Ishikawa (cell line): ENCODE results near the gene PRTG.

Source experiments
- CEBPB ChIP-seq: IDR thresholded peaks from 2 replicates; pipeline ENCODE4 v1.6.1; 2012
- CREB1 ChIP-seq: IDR thresholded peaks from 2 replicates; pipeline ENCODE4 v1.6.1; 2012; ENCODE audit warnings: low read depth
- EGR1 ChIP-seq: IDR thresholded peaks from 2 replicates; pipeline ENCODE4 v1.6.1; 2012
- EP300 ChIP-seq: IDR thresholded peaks from 2 replicates; pipeline ENCODE4 v1.6.1; 2012; ENCODE audit warnings: borderline replicate concordance
- FOXM1 ChIP-seq: IDR thresholded peaks from 2 replicates; pipeline ENCODE4 v1.6.1; 2012; ENCODE audit warnings: low read depth, borderline replicate concordance
- MAX ChIP-seq: IDR thresholded peaks from 2 replicates; pipeline ENCODE4 v1.6.1; 2012
- NFIC ChIP-seq: IDR thresholded peaks from 2 replicates; pipeline ENCODE4 v1.6.1; 2012
- RAD21 ChIP-seq: IDR thresholded peaks from 2 replicates; pipeline ENCODE4 v1.6.1; 2012; ENCODE audit warnings: low read depth
- TAF1 ChIP-seq: IDR thresholded peaks from 2 replicates; pipeline ENCODE4 v1.6.1; 2012; ENCODE audit warnings: low read depth, mild to moderate bottlenecking
- TCF12 ChIP-seq: IDR thresholded peaks from 2 replicates; pipeline ENCODE4 v1.6.1; 2012; ENCODE audit warnings: low read depth
- TEAD4 ChIP-seq: IDR thresholded peaks from 2 replicates; pipeline ENCODE4 v1.6.1; 2012
- USF1 ChIP-seq: IDR thresholded peaks from 2 replicates; pipeline ENCODE4 v1.6.1; 2012
- YY1 ChIP-seq: IDR thresholded peaks from 2 replicates; pipeline ENCODE4 v1.6.1; 2012; ENCODE audit warnings: low read depth
- ZBTB7A ChIP-seq: IDR thresholded peaks from 2 replicates; pipeline ENCODE4 v1.6.1; 2012; ENCODE audit warnings: low read depth
- TF ChIP-seq, protein P1 (sequence below): IDR thresholded peaks from 2 replicates; pipeline ENCODE4 v1.6.1; 2012; ENCODE audit warnings: low read depth, mild to moderate bottlenecking

Gene PRTG

DNA sequence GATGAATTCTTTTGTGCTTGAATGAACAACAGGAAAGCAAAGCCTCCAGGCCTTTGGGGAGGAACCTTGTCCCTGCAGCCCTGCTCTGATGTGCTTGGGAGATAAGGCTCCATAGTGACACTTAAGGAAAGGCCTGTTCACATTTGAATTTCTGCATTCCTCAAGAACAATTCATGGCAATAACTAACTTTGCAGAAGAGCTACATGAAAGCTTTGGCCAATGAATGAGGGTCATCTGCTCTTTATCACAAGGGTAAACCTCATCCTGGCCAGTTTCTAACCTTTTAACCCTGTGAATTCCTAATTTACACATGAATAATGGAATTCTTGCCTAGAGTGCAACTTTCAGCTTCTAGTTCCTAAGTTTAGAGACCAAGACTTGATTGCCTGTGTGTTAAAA is 5.6 kb downstream of the PRTG start:
- TF ChIP-seq MAX, result no peak
- no peak for TF ChIP-seq TCF12
- TF ChIP-seq EGR1, result no peak
- no peak for TF ChIP-seq NFIC
- TF ChIP-seq EP300, result no peak
- TF ChIP-seq CREB1, result no peak
- TF ChIP-seq TEAD4, result no peak
- no peak for TF ChIP-seq ZBTB7A
- TF ChIP-seq FOXM1, result no peak
- no peak for TF ChIP-seq USF1

GRCh38 chr15:55736756-55737155 is 6.2 kb downstream of the PRTG start:
- TF ChIP-seq EGR1, result no peak
- TF ChIP-seq TAF1, result no peak
- TF ChIP-seq CREB1, result no peak
- no peak for TF ChIP-seq USF1
- no peak for TF ChIP-seq FOXM1
- TF ChIP-seq MAX, result no peak
- no peak for TF ChIP-seq EP300
- TF ChIP-seq CEBPB, result no peak
- TF ChIP-seq TEAD4, result no peak
- TF ChIP-seq TCF12, result no peak
- no peak for TF ChIP-seq YY1
- no peak for TF ChIP-seq ZBTB7A
- TF ChIP-seq, protein P1, sequence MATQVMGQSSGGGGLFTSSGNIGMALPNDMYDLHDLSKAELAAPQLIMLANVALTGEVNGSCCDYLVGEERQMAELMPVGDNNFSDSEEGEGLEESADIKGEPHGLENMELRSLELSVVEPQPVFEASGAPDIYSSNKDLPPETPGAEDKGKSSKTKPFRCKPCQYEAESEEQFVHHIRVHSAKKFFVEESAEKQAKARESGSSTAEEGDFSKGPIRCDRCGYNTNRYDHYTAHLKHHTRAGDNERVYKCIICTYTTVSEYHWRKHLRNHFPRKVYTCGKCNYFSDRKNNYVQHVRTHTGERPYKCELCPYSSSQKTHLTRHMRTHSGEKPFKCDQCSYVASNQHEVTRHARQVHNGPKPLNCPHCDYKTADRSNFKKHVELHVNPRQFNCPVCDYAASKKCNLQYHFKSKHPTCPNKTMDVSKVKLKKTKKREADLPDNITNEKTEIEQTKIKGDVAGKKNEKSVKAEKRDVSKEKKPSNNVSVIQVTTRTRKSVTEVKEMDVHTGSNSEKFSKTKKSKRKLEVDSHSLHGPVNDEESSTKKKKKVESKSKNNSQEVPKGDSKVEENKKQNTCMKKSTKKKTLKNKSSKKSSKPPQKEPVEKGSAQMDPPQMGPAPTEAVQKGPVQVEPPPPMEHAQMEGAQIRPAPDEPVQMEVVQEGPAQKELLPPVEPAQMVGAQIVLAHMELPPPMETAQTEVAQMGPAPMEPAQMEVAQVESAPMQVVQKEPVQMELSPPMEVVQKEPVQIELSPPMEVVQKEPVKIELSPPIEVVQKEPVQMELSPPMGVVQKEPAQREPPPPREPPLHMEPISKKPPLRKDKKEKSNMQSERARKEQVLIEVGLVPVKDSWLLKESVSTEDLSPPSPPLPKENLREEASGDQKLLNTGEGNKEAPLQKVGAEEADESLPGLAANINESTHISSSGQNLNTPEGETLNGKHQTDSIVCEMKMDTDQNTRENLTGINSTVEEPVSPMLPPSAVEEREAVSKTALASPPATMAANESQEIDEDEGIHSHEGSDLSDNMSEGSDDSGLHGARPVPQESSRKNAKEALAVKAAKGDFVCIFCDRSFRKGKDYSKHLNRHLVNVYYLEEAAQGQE, result no peak

- TF ChIP-seq NFIC (no peak), EGR1 (no peak), TEAD4 (no peak), RAD21 (no peak), YY1 (no peak), CEBPB (no peak), USF1 (no peak), TAF1 (no peak), EP300 (no peak), TCF12 (no peak), ZBTB7A (no peak), FOXM1 (no peak), CREB1 (no peak), MAX (no peak)
- TF ChIP-seq, protein P1, result no peak
Observed at GRCh38 chr15:55734641-55735040, 8.3 kb downstream of the PRTG start.

DNA sequence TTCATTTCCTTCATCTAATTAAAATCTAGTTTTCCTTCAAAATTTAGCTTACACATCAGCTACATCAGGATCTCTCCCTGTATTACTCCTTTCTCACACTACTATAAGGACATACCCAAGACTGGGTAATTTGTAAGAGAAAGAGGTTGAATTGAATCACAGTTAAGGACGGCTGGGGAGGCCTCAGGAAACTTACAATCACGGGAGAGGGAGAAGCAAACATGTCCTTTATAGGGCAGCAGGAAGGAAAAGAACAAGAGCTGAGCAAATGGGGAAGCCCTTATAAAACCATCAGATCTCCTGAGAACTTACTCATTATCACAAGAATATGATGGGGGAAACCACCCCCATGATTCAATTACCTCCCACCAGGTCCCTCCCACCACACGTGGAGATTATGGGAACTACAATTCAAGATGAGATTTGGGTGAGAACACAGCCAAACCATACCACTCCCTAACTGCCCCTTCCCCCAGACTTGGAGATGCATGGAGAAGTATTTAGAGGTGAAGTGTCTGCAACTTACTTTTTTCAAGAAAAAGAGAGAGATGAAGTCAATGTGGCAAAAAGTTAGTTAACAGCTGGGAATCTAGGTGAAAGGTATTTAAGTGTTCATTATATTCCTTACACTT is 21.3 kb downstream of the PRTG start:
- TF ChIP-seq YY1 (no peak), CREB1 (no peak), NFIC (no peak), USF1 (no peak), EGR1 (no peak), MAX (no peak), TCF12 (no peak), CEBPB (no peak), ZBTB7A (no peak), TEAD4 (no peak), TAF1 (no peak), RAD21 (no peak), FOXM1 (no peak), EP300 (no peak)
- TF ChIP-seq, protein P1, result no peak
